ENCODE measurements around the gene RXYLT1. TPM values are rescaled to one million over a fixed set of nuclear protein-coding genes. Genes with fewer than 3 reads are reported as not detected.

RXYLT1 gene
- total RNA-seq, 1 donor from 2014 or later = 14.7 TPM

DNA sequence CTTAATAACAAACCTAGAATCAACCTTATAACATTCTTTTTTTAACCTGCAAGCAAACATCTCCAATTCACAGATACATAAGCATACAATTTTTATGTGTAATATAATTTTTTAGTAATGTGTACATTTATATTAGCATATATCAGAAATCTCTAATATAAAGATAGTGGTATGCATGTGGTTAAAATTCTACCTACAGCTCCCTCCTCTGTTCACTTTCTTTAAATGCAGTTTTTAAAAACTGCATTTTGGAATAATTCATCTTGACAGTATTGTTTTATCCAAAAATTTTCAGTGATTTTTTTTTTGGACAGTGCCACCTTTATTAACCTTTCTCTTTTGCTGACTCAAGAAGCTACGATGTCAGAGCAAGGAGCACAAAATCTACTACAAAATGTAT is 13.2 kb upstream of the RXYLT1 start:
- TF ChIP-seq CTCF (IDR thresholded peaks at IDR 0.05; ENCODE audit: unreplicated experiment) = no peak
- Mint-ChIP-seq H3K27ac (no peak overlapping the region), H3K27me3 (peaks cover 8% of the 10 kb centered on the region), H3K36me3 (ENCODE audit: insufficient read depth) (no peaks in the 10 kb centered on the region), H3K4me1 (ENCODE audit: low read depth) (no peaks in the 10 kb centered on the region), H3K9me3 (ENCODE audit: low read depth) (peaks cover 8% of the 10 kb centered on the region), H3K4me3 (ENCODE audit: low read depth) (no peak overlapping the region)
- no peak for DNase-seq (ENCODE audit: low spot score, unreplicated experiment)

GRCh38 chr12:63770375-63770774 is 9.3 kb upstream of the RXYLT1 start:
- DNase-seq (ENCODE audit: low spot score, unreplicated experiment) = no peak
- Mint-ChIP-seq H3K4me1 (ENCODE audit: low read depth) (no peaks in the 10 kb centered on the region), H3K27ac (no peak overlapping the region), H3K9me3 (ENCODE audit: low read depth) (peaks cover 8% of the 10 kb centered on the region), H3K27me3 (no peaks in the 10 kb centered on the region), H3K36me3 (ENCODE audit: insufficient read depth) (no peaks in the 10 kb centered on the region), H3K4me3 (ENCODE audit: low read depth) (no peak overlapping the region)
- no peak for TF ChIP-seq CTCF (IDR thresholded peaks at IDR 0.05; ENCODE audit: unreplicated experiment)

DNA sequence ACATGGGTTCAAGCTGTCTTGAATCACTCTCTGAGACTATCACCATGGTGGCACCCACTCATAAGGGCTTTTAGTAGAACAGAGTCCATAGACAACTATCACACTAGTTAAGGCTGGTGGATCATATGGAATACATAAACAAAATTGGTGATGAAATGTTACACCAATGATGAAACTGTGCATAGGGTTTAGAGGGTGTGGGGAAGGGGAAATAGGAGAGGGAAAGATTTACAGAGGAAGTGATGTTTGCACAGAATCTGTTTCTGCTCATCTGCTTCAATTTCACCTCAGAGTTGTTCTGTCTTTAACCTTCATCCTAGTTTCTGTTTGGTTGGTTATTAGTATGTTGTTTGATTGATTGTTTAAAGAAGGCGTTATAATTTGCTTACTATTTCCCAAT is 2.4 kb upstream of the RXYLT1 start:
- TF ChIP-seq CTCF (IDR thresholded peaks at IDR 0.05; ENCODE audit: unreplicated experiment) = no peak
- H3K27ac Mint-ChIP-seq = no peak overlapping the region
- H3K4me1 Mint-ChIP-seq (ENCODE audit: low read depth) = peaks cover 8% of the 10 kb centered on the region
- no peak for DNase-seq (ENCODE audit: low spot score, unreplicated experiment)
- no peaks in the 10 kb centered on the region for H3K9me3 Mint-ChIP-seq (ENCODE audit: low read depth)
- H3K4me3 Mint-ChIP-seq (ENCODE audit: low read depth) = no peak overlapping the region
- no peaks in the 10 kb centered on the region for H3K36me3 Mint-ChIP-seq (ENCODE audit: insufficient read depth)
- H3K27me3 Mint-ChIP-seq = peaks cover 15% of the 10 kb centered on the region

GRCh38 chr12:63782466-63782865 is 2.8 kb downstream of the RXYLT1 start:
- Mint-ChIP-seq H3K4me1 (ENCODE audit: low read depth) (peaks cover 8% of the 10 kb centered on the region), H3K27me3 (peaks cover 9% of the 10 kb centered on the region), H3K4me3 (ENCODE audit: low read depth) (no peak overlapping the region), H3K36me3 (ENCODE audit: insufficient read depth) (peaks cover 16% of the 10 kb centered on the region), H3K9me3 (ENCODE audit: low read depth) (no peaks in the 10 kb centered on the region), H3K27ac (no peak overlapping the region)
- no peak for DNase-seq (ENCODE audit: low spot score, unreplicated experiment)
- TF ChIP-seq CTCF (IDR thresholded peaks at IDR 0.05; ENCODE audit: unreplicated experiment) = no peak

GRCh38 chr12:63787306-63787705 is 7.6 kb downstream of the RXYLT1 start:
- H3K4me3 Mint-ChIP-seq (ENCODE audit: low read depth) = no peak overlapping the region
- DNase-seq (ENCODE audit: low spot score, unreplicated experiment) = no peak
- H3K27ac Mint-ChIP-seq = no peak overlapping the region
- TF ChIP-seq CTCF (IDR thresholded peaks at IDR 0.05; ENCODE audit: unreplicated experiment) = no peak
- peaks cover 28% of the 10 kb centered on the region for H3K36me3 Mint-ChIP-seq (ENCODE audit: insufficient read depth)
- H3K9me3 Mint-ChIP-seq (ENCODE audit: low read depth) = no peaks in the 10 kb centered on the region
- H3K4me1 Mint-ChIP-seq (ENCODE audit: low read depth) = no peaks in the 10 kb centered on the region
- no peaks in the 10 kb centered on the region for H3K27me3 Mint-ChIP-seq

All from progenitor cell of endocrine pancreas (in vitro differentiated cells).